Effector CD8-positive, alpha-beta T cell (primary cell): Measurements from ENCODE around the gene COL6A2.

Experiments used
- DNase-seq: peaks from one replicate; lab custom pipeline; 2025; lab: John Stamatoyannopoulos, UW

COL6A2 gene

DNA sequence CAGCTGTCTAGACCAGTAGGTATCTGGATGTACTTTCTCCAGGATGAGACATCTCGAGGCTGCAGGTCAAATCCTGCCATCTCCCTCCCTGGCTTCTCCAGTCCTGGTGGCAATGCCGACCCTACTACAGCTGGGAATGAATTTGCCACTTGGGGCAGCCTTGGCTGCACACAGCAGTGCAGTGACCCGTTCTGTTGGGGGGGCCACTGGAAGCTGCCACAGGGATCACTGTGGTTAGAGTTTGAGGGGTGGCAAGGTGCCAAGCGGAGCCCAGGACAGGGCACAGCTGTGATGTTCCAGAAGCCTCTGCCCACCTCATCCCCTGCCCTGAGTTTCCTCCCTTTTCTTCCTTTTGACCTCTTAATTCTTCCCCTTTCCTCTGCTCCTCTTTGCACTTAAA, 17.1 kb downstream of the COL6A2 start:
- DNase-seq: no peak

DNA sequence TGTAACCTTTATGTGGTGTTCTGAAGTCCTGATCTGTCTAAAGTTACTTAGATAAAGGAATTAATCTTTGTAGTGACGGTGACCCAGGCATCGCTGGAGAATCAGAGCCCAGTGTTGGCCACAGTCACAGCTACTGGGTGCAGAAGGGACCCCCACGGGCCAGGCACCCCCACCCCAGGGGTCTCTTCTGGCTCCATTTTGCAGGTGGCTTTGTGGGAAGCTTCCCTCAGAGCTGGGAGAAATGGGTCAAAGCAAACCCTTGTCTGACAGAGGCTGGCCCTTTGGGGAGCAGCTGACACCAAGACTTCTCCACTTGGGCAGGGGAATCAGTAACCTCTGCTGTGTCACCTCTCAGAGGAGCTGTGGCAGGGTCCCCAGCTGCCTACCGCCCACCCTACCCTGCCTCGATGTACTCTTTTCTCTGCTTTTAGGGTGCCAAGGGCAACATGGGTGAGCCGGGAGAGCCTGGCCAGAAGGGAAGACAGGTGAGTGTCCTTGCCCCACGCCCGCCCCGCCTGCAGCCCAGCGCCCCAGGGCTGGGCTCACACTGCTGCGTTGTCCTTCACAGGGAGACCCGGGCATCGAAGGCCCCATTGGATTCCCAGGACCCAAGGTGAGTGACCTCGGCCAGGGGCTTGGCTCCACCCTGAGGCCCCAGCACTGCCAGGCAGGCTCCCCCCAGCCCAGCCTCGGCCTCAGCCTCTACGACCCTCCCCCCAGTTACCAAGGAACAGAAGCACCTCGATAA, 17.7 kb downstream of the COL6A2 start:
- DNase-seq: no peak

- no peak for DNase-seq
Measured at GRCh38 chr21:46116189-46116775, 18.4 kb downstream of the COL6A2 start.

DNA sequence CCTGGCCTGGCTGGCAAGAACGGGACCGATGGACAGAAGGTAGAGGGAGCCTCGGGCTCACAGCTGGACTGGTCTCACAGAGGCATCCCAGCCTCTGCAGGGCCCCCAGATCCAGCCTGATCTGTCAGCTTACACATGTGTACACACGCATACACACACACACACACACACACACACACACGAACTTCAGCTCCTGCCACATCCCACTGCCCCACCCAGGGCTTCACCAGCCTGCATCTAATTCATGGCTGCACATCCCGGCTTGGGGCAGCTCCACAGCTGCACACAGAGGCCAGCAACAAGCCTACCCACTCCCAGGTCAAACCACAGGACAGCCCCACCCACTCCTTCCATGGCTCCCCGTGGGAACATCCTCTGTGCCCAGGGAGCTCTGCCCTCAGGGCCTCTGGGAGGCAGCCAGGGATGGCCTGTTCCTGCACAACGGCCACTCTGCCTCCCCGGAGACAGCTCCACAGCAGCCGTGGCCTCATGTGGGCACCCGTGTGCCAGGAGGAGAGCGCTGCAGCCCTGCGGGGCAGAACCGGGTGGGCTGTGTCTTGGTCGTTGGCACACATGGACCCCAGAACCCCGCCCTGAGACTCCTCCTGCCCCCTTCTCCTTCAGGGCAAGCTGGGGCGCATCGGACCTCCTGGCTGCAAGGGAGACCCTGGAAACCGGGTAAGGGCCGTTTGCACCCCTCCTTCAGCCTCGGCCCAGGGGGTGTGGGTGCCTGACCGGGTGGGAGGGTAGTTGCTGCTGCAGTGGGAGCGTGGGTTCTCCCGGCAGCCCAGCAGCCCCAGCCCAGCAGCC, 19.1 kb downstream of the COL6A2 start:
- no peak for DNase-seq

DNA sequence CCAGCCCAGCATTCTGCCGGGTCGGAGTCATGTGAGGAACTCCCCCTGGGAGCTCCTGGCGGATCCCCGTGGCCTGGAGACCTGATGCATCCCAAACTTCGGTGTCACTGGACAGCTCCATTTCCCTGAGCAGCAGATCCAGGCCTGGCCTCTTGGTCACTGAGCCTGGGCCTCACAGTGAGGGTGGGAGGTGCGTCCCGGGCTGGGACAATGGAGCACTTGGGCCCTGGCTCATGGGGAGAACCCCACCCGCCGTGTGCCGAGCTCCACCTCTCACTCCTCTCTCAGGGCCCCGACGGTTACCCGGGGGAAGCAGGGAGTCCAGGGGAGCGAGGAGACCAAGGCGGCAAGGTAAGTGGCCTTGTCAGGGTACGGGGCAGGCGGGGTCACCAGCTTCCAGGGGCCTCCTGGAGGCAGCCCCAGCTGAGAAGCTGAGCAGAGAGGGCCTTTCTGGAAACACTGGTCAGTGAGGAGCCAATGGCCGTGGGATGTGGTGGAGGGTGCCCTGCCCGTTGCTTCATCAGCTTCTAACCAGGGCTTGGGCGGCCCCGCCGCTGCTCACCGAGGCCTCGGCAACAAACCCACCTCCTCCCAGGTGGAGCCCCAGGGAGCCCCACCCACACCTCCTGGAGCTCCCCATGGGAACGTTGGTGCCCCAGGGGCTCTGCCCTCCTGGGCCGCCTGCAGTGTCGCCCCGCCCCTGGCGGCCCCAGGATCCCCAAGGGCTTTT, 19.8 kb downstream of the COL6A2 start:
- no peak for DNase-seq

GRCh38 chr21:46118316-46119143, 20.6 kb downstream of the COL6A2 start:
- no peak for DNase-seq

DNA sequence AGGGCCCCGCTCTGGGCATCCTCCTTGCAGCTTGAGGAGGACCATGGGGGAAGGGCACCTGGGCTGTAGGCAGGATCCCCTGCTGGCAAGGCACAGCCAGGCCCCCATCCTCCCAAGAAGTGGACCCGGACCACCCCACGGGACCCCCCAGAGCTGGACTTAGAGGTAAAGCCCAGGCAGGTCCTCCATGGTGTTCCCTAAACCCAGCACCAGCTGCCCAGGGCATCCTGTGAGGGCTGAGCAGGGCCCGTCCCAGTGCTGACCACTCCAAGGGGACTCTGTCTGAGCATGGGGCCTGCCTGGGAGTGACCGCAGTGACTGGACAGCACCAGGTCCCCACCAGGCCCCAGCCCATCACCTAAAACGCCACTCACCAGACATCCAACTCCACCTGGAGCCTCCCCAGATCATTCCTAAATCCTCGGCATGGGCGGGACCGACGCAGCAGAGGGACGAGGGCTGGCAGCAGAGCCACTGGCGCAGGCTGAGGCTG, 21.3 kb downstream of the COL6A2 start:
- DNase-seq: no peak

- no peak for DNase-seq
Measured at GRCh38 chr21:46119637-46120271, 21.8 kb downstream of the COL6A2 start.

- no peak for DNase-seq
Measured at GRCh38 chr21:46120301-46121285, 22.7 kb downstream of the COL6A2 start.

DNA sequence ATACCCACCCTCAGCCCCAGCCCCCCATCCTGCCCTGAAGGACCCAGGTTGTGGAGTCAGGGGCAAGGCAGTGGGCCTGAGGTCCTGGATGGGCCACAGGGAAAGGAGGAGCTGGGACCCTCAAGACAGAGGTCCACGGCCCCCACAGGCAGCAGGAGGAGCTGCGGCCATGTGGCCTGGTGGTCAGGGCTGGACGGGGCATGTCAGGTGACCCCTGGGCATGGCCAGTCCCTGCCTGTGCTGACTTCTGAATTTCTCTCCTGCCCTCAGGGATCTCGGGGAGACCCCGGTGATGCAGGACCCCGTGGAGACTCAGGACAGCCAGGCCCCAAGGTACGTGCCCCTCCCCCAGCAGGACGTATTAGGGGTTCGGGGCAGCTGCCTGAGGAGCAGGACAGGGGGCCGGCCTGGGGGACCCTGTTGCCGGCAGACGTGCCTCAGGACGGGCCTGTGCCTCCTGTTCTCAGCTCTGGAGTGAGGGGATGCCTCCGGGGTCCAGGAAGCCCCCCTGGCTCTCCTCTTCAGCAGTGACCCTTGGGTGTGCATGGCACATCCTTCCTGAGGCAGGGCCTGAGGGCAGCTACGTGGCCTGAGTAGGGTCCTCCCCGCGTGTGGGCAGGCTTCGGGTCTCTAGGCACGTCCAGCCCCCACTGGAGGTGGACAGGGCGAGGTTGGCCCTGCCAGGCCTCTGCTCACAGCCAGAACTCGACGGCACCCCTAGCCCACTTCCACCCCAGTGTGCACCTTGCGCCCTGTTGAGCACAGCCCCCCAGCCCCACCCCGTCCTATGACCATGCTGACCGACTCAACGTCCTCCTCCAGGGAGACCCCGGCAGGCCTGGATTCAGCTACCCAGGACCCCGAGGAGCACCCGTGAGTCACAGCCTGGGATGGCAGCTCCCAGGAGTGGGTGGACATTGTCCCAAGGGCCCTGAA, 23.6 kb downstream of the COL6A2 start:
- DNase-seq: no peak

- DNase-seq: no peak
Measured at GRCh38 chr21:46122237-46122671, 24.3 kb downstream of the COL6A2 start.

- no peak for DNase-seq
Measured at GRCh38 chr21:46122758-46123683, 25.1 kb downstream of the COL6A2 start.

GRCh38 chr21:46124083-46124925, 26.4 kb downstream of the COL6A2 start:
- DNase-seq: no peak

DNA sequence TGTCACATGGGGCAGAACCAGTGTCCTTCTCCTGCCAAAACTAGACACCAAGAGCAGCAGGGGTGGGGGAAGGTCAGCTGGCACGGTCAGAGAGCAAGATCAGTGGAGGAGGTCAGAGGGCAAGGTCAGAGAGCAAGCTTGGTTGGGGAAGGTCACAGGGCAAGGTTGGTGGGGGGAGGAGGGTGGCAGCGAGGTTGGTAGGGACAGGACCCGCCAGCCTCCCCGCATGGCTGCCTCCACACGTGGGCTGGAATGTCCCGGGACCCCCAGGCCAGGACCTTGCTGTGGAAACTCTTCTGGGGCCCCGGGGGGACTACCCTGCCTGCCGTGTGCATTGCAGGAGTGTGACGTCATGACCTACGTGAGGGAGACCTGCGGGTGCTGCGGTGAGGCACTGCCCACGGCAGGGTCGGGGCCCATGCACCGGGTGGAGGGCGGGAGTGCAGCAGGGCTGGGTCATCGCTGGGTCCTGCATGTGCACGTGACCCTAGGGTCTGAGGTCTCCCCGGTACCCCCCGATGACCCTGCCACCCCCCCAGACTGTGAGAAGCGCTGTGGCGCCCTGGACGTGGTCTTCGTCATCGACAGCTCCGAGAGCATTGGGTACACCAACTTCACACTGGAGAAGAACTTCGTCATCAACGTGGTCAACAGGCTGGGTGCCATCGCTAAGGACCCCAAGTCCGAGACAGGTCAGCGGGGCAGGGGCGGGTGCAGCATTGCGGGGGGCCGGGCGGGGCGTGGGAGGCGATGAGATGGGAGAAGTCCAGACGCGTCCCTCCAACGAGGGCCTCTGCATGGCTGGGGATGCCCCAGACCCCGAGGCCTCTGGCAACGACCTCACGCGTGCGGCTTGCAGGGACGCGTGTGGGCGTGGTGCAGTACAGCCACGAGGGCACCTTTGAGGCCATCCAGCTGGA, 27.3 kb downstream of the COL6A2 start:
- no peak for DNase-seq

DNA sequence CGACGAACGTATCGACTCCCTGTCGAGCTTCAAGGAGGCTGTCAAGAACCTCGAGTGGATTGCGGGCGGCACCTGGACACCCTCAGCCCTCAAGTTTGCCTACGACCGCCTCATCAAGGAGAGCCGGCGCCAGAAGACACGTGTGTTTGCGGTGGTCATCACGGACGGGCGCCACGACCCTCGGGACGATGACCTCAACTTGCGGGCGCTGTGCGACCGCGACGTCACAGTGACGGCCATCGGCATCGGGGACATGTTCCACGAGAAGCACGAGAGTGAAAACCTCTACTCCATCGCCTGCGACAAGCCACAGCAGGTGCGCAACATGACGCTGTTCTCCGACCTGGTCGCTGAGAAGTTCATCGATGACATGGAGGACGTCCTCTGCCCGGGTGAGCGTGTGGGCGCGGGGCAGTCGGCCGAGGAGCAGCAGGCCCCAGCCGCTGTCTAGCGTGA, 28.0 kb downstream of the COL6A2 start:
- no peak for DNase-seq
